Lower lobe of right lung (tissue), 2 donors: ENCODE results near the gene TNFRSF13B. TPM values are rescaled to one million over a fixed set of nuclear protein-coding genes. Genes with fewer than 3 reads are reported as not detected.

Experiments
- ATAC-seq, 2 donors: fragments of 200-7000 bp; cut with Tn5 transposase; one replicate each; pipeline ENCODE4 v1.9.1; 2020 to 2022; ENCODE audit warnings: mild to moderate bottlenecking in 2 of 2, moderate library complexity in 2 of 2
- DNase-seq: peaks from one replicate; pipeline ENCODE4 v3.0.0-alpha.2; 2020
- H3K27ac ChIP-seq: fragments of 200-600 bp; one replicate; pipeline ENCODE4 v1.8.0; 2022
- H3K27me3 ChIP-seq: fragments of 200-600 bp; one replicate; pipeline ENCODE4 v1.8.0; 2022; ENCODE audit warnings: low read depth
- H3K36me3 ChIP-seq: fragments of 200-600 bp; one replicate; pipeline ENCODE4 v1.8.0; 2022; ENCODE audit warnings: mild to moderate bottlenecking
- H3K4me1 ChIP-seq: fragments of 200-600 bp; one replicate; pipeline ENCODE4 v1.8.0; 2022
- H3K4me3 ChIP-seq: fragments of 200-600 bp; one replicate; pipeline ENCODE4 v1.8.0; 2022; ENCODE audit warnings: mild to moderate bottlenecking
- H3K9me3 ChIP-seq: fragments of 200-600 bp; one replicate; pipeline ENCODE4 v1.8.0; 2022
- intact Hi-C: fragments of 100-400 bp; cut with DNase I; formaldehyde crosslinking; loops from one replicate; pipeline ENCODE4 v1.11.0; 2022
- total RNA-seq: library from RNA; stranded (reverse); fragmentation: NEBNext Ultra II Directional; extraction: Animal tissue kit (Norgen Biotek cat#: 25700); gene quantifications from one replicate; pipeline ENCODE4 v1.2.1, GENCODE V29; 2021
- TF ChIP-seq, protein P1 (sequence below): fragments of 200-600 bp; IDR thresholded peaks from one replicate; pipeline ENCODE4 v1.8.0; 2022; ENCODE audit warnings: antibody characterized with exemption, mild to moderate bottlenecking
- donor health status: DM: no; HTN: yes; CAD: no; lungs with severe emphysema.

TNFRSF13B gene
- total RNA-seq, 1 donor from 2014 or later = 0.27 TPM

DNA sequence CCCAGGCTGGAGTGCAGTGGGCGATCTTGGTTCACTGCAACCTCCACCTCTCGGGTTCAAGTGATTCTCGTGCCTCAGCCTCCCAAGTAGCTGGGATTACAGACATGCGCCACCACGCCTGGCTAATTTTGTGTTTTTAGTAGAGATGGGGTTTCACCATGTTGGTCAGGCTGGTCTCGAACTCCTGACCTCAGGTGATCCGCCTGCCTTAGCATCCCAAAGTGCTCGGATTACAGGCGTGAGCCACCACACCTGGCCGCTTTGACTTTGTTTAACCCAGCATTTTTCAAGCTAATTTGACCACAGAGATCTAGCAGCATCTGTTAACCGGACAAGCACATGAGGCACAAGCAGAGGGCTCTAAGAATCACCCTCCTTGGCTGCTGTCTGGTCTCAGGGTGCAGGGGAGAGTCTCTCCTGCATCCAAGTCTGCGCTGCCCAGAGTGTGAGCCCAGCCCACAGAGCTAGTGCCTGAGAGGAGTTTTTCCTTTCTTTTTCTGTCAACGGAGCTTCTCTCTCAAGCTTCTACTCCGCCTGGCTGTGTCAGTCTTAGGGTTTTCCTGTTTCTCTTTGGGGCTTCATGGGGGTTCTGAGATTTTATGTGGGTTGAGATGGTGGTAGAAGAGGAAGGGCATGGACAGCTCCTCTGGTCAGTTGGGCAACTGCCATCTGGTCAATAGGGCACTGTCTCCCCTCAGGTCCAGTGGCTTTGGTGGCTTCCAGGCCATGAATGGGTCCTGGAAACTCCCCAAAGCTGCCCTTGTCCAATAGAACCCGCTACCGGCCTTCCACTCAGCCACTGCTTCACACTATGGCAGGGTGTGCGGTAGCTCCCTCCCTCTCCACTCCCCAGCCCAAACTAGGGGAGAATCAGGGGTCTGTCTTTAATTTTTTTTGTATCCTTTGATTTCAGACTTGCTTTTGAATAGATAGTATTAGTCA lies 59.6 kb downstream of the TNFRSF13B start:
- no peaks in the 10 kb centered on the region for H3K9me3 ChIP-seq
- ATAC-seq = no peak
- intact Hi-C loops = no loop called here
- H3K27ac ChIP-seq = no peak overlapping the region
- TF ChIP-seq, protein P1, sequence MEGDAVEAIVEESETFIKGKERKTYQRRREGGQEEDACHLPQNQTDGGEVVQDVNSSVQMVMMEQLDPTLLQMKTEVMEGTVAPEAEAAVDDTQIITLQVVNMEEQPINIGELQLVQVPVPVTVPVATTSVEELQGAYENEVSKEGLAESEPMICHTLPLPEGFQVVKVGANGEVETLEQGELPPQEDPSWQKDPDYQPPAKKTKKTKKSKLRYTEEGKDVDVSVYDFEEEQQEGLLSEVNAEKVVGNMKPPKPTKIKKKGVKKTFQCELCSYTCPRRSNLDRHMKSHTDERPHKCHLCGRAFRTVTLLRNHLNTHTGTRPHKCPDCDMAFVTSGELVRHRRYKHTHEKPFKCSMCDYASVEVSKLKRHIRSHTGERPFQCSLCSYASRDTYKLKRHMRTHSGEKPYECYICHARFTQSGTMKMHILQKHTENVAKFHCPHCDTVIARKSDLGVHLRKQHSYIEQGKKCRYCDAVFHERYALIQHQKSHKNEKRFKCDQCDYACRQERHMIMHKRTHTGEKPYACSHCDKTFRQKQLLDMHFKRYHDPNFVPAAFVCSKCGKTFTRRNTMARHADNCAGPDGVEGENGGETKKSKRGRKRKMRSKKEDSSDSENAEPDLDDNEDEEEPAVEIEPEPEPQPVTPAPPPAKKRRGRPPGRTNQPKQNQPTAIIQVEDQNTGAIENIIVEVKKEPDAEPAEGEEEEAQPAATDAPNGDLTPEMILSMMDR = no peak
- H3K36me3 ChIP-seq = no peaks in the 10 kb centered on the region
- H3K27me3 ChIP-seq = peaks cover 9% of the 10 kb centered on the region
- DNase-seq = no peak
- H3K4me1 ChIP-seq = peaks cover 6% of the 10 kb centered on the region
- no peak overlapping the region for H3K4me3 ChIP-seq

DNA sequence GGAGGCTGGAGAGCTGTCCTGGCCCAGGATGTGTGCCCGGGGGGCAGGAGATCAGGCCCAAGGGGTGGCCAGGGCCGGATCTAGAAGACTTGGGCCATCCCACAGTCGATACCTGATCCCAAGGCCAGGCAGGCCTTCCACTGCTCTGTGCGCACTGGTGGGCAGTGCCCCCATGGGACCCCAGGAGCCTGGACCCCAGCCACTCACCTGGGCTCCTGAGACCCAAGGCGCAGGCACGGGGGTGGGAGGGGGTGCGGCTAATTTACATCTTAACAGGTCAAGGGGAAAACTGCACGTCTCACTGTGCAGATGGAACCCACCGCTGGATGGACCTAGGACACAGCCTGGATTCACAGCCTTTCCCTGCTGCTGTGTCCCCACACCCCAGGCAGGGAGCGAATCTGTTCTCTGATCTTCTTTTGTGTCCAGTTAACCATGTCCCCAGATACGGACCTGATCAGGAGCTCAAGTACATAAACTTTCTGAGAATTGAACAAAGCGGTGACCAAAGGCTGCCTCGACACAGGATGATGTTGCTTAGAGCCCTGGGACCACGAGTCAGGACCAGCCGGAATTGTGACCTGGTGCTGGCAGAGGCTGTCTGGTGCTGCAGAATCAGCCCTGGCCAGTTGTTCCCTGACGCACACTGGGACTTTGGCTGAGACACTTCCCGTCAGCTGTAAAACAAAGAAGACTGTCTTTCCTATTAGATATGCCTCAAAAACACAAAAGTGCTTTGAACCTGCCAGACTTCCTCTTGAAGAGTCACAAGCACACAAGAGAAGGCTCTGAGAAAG lies 60.6 kb downstream of the TNFRSF13B start:
- DNase-seq (peak; percentile 32), ATAC-seq (no peak)
- intact Hi-C loops = no loop called here
- TF ChIP-seq, protein P1 = no peak
- Histone ChIP-seq H3K36me3 (no peaks in the 10 kb centered on the region), H3K4me1 (peaks cover 6% of the 10 kb centered on the region), H3K9me3 (no peaks in the 10 kb centered on the region), H3K27me3 (peaks cover 9% of the 10 kb centered on the region), H3K4me3 (no peak overlapping the region), H3K27ac (no peak overlapping the region)

DNA sequence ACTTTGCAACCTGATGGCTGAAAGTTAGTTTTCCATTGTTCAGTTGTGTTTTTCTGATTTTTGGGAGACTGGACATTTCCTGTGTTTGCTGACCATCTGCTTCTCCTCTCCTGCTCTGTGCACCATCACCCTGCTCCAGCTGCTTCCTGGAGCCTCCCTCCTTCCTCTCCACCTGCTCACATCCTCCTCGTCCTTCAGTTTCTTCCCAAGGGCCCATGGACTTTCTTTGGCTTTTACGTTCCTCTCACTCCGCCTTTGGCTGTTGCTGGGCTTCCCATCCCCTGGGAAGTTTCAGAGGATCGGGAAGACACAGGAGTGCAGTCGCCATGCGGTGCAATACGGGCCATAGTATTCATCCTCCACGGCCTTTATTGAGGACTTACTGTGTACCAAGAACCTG lies 61.6 kb downstream of the TNFRSF13B start:
- TF ChIP-seq, protein P1 = no peak
- intact Hi-C loops = no loop called here
- Histone ChIP-seq H3K4me1 (no peaks in the 10 kb centered on the region), H3K4me3 (no peak overlapping the region), H3K27me3 (peaks cover 9% of the 10 kb centered on the region), H3K27ac (no peak overlapping the region), H3K36me3 (no peaks in the 10 kb centered on the region), H3K9me3 (no peaks in the 10 kb centered on the region)
- ATAC-seq (no peak), DNase-seq (no peak)

DNA sequence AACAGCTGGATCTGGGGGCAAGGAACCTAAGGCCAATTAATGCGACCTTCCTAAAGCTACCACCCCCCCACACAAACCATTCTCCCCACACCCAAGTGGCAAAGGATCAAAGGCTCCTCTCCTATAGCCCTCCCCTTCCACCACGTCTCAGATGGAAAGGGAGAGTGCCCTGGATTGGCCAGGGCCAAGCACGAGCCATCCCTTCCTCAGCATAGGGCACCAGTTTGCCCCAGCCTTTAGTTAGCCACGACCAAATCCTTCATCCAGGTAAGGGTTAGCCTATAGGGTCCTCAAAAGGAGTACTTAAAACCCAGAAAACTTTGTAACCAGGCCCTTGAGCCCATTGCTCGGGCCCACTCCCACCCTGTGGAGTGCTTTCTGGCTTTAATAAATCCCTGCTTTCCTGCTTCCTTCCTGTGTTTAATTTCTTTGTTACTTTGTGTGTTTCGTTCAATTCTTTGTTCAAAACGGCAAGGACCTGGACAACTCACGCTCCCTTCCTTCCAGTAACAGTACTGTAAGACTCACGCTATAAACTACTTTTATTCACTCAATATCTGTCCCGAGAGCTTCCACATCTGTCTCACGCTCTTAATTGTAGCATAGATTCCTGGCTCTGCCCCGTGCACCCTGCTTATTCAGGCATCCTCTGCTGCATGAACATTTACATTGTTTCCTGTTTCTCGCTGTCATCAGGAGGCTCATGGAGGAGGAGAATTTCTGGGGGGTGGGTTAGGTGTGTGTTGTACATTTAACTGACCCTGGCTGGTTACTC lies 62.3 kb downstream of the TNFRSF13B start:
- H3K4me3 ChIP-seq = no peak overlapping the region
- no peaks in the 10 kb centered on the region for H3K36me3 ChIP-seq
- no peaks in the 10 kb centered on the region for H3K9me3 ChIP-seq
- DNase-seq = no peak
- TF ChIP-seq, protein P1 = no peak
- peaks cover 9% of the 10 kb centered on the region for H3K27me3 ChIP-seq
- no peaks in the 10 kb centered on the region for H3K4me1 ChIP-seq
- peak in 1 of 2 donors; percentile 40 for ATAC-seq
- no peak overlapping the region for H3K27ac ChIP-seq
- intact Hi-C loops = no loop called here

DNA sequence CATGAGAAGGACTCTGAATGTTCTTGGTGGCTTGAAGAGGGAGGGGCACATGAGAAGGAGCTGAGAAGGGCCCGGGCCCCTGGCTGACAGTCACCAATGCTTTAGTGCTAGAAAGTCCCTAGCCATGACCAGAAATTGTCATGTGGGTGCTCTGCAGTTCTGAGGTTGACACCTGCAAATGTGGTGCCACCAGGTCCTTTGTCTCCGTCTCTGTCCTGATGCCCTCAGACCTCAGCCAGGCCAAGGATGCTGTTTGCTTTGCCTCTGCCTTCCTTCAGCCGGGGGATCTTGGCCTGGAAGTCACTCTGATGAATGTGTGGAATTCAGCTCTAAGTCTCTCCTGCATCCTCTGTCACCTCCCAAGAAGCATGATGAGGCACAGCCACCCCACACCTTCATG lies 63.6 kb downstream of the TNFRSF13B start:
- ATAC-seq (no peak), DNase-seq (no peak)
- no peaks in the 10 kb centered on the region for H3K36me3 ChIP-seq
- H3K9me3 ChIP-seq = no peaks in the 10 kb centered on the region
- H3K27me3 ChIP-seq = peaks cover 2% of the 10 kb centered on the region
- H3K27ac ChIP-seq = no peak overlapping the region
- H3K4me3 ChIP-seq = no peak overlapping the region
- intact Hi-C loops = no loop called here
- H3K4me1 ChIP-seq = no peaks in the 10 kb centered on the region
- TF ChIP-seq, protein P1 = no peak
